Osteocyte (in vitro differentiated cells): ENCODE data around the gene VMAC. TPM values are rescaled to one million over a fixed set of nuclear protein-coding genes. Genes with fewer than 3 reads are reported as not detected.

Experiments used
- DNase-seq: peaks from one replicate; pipeline ENCODE4 v3.0.0; 2021; ENCODE audit warnings: mixed read lengths; ENCODE audit not compliant: unreplicated experiment; ENCODE audit errors: extremely low spot score
- H3K27ac Mint-ChIP-seq: one replicate; pipeline ENCODE4 v1.8.0; 2021; ENCODE audit warnings: mild to moderate bottlenecking, mixed read lengths; ENCODE audit not compliant: unreplicated experiment
- H3K27me3 Mint-ChIP-seq: one replicate; pipeline ENCODE4 v1.8.0; 2021; ENCODE audit warnings: mixed read lengths; ENCODE audit not compliant: unreplicated experiment
- H3K36me3 Mint-ChIP-seq: one replicate; pipeline ENCODE4 v1.8.0; 2021; ENCODE audit warnings: mixed read lengths; ENCODE audit not compliant: unreplicated experiment
- H3K4me1 Mint-ChIP-seq: one replicate; pipeline ENCODE4 v1.8.0; 2021; ENCODE audit warnings: mixed read lengths; ENCODE audit not compliant: unreplicated experiment
- H3K4me3 Mint-ChIP-seq: one replicate; pipeline ENCODE4 v1.8.0; 2021; ENCODE audit warnings: mild to moderate bottlenecking, moderate library complexity, mixed read lengths; ENCODE audit not compliant: unreplicated experiment
- H3K9me3 Mint-ChIP-seq: one replicate; pipeline ENCODE4 v1.8.0; 2021; ENCODE audit warnings: mixed read lengths; ENCODE audit not compliant: unreplicated experiment
- CTCF ChIP-seq: fragments of 200-600 bp; sonication (generic); IDR thresholded peaks from 2 replicates; pipeline ENCODE4 v1.5.0; 2021; ENCODE audit warnings: antibody characterized with exemption, mild to moderate bottlenecking, moderate library complexity
- total RNA-seq: library from RNA; stranded (reverse); gene quantifications from 2 replicates; pipeline ENCODE4 v1.2.1, GENCODE V29; 2021

The VMAC gene
- total RNA-seq, 1 donor from 2014 or later: 10.7 TPM

- no peak for DNase-seq
- Mint-ChIP-seq H3K4me1 (peaks cover 6% of the 10 kb centered on the region), H3K4me3 (no peak overlapping the region), H3K27me3 (no peaks in the 10 kb centered on the region), H3K36me3 (peaks cover 10% of the 10 kb centered on the region), H3K27ac (no peak overlapping the region), H3K9me3 (no peaks in the 10 kb centered on the region)
- TF ChIP-seq CTCF: no peak
These were observed 8.2 kb upstream of the VMAC start for GRCh38 chr19:5896365-5897076.

- Mint-ChIP-seq H3K4me3 (no peak overlapping the region), H3K27ac (no peak overlapping the region), H3K9me3 (no peaks in the 10 kb centered on the region), H3K36me3 (peaks cover 10% of the 10 kb centered on the region), H3K27me3 (no peaks in the 10 kb centered on the region), H3K4me1 (peaks cover 7% of the 10 kb centered on the region)
- no peak for DNase-seq
- no peak for TF ChIP-seq CTCF
These were observed 7.3 kb upstream of the VMAC start for GRCh38 chr19:5897189-5897969.

GRCh38 chr19:5899728-5900526, 4.7 kb upstream of the VMAC start:
- no peaks in the 10 kb centered on the region for H3K9me3 Mint-ChIP-seq
- H3K4me3 Mint-ChIP-seq: no peak overlapping the region
- no peak for DNase-seq
- peaks cover 10% of the 10 kb centered on the region for H3K36me3 Mint-ChIP-seq
- no peaks in the 10 kb centered on the region for H3K27me3 Mint-ChIP-seq
- peaks cover 14% of the 10 kb centered on the region for H3K4me1 Mint-ChIP-seq
- no peak for TF ChIP-seq CTCF
- no peak overlapping the region for H3K27ac Mint-ChIP-seq

GRCh38 chr19:5900976-5901375, 3.7 kb upstream of the VMAC start:
- DNase-seq: no peak
- peaks cover 7% of the 10 kb centered on the region for H3K36me3 Mint-ChIP-seq
- no peaks in the 10 kb centered on the region for H3K27me3 Mint-ChIP-seq
- H3K27ac Mint-ChIP-seq: no peak overlapping the region
- H3K4me1 Mint-ChIP-seq: peaks cover 18% of the 10 kb centered on the region
- no peaks in the 10 kb centered on the region for H3K9me3 Mint-ChIP-seq
- TF ChIP-seq CTCF: no peak
- no peak overlapping the region for H3K4me3 Mint-ChIP-seq
